Measurements from ENCODE around the gene PARD3B.

PARD3B gene

DNA sequence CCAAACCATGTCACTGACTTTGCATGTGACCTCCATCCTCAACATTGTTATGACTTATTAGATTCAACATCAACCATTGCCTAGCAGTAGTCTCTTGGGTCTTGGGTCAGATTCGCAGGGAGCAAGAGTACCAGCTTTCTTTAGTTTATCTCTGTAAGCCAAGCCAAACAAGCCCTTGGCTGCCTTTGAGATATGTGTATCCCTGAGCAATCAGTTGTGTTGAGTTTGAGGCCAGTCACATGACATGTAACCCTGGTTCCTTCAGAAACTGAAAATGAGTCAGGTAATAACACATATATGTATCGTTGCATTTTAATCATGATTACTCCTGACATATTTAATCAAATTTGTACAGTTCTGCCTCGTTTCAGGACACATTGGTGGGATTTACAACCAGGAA lies 173.3 kb downstream of the PARD3B start:
- H3K4me3 ChIP-seq (replicated peaks; ENCODE audit: insufficient read depth, low read length) = no peak overlapping the region
- no peak for DNase-seq (ENCODE audit: low read depth in 1 of 2, low spot score in 1 of 2)
- no peak overlapping the region for H3K27ac ChIP-seq (replicated peaks)
- TF ChIP-seq SPI1 (IDR thresholded peaks at IDR 0.05; ENCODE audit: borderline replicate concordance, low read depth) (no peak), POLR2AphosphoS5 (IDR thresholded peaks at IDR 0.05; ENCODE audit: low read depth) (no peak)
- TF ChIP-seq, protein P1, sequence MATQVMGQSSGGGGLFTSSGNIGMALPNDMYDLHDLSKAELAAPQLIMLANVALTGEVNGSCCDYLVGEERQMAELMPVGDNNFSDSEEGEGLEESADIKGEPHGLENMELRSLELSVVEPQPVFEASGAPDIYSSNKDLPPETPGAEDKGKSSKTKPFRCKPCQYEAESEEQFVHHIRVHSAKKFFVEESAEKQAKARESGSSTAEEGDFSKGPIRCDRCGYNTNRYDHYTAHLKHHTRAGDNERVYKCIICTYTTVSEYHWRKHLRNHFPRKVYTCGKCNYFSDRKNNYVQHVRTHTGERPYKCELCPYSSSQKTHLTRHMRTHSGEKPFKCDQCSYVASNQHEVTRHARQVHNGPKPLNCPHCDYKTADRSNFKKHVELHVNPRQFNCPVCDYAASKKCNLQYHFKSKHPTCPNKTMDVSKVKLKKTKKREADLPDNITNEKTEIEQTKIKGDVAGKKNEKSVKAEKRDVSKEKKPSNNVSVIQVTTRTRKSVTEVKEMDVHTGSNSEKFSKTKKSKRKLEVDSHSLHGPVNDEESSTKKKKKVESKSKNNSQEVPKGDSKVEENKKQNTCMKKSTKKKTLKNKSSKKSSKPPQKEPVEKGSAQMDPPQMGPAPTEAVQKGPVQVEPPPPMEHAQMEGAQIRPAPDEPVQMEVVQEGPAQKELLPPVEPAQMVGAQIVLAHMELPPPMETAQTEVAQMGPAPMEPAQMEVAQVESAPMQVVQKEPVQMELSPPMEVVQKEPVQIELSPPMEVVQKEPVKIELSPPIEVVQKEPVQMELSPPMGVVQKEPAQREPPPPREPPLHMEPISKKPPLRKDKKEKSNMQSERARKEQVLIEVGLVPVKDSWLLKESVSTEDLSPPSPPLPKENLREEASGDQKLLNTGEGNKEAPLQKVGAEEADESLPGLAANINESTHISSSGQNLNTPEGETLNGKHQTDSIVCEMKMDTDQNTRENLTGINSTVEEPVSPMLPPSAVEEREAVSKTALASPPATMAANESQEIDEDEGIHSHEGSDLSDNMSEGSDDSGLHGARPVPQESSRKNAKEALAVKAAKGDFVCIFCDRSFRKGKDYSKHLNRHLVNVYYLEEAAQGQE (IDR thresholded peaks at IDR 0.05; ENCODE audit: insufficient replicate concordance, low read depth) = no peak
- TF ChIP-seq, protein P2, sequence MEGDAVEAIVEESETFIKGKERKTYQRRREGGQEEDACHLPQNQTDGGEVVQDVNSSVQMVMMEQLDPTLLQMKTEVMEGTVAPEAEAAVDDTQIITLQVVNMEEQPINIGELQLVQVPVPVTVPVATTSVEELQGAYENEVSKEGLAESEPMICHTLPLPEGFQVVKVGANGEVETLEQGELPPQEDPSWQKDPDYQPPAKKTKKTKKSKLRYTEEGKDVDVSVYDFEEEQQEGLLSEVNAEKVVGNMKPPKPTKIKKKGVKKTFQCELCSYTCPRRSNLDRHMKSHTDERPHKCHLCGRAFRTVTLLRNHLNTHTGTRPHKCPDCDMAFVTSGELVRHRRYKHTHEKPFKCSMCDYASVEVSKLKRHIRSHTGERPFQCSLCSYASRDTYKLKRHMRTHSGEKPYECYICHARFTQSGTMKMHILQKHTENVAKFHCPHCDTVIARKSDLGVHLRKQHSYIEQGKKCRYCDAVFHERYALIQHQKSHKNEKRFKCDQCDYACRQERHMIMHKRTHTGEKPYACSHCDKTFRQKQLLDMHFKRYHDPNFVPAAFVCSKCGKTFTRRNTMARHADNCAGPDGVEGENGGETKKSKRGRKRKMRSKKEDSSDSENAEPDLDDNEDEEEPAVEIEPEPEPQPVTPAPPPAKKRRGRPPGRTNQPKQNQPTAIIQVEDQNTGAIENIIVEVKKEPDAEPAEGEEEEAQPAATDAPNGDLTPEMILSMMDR (IDR thresholded peaks at IDR 0.05; ENCODE audit: insufficient read depth, low read length) = no peak
- H3K27me3 ChIP-seq (ENCODE audit: insufficient read depth, poor library complexity, severe bottlenecking) = no peaks in the 10 kb centered on the region

GRCh38 chr2:204720874-204721273 lies 175.6 kb downstream of the PARD3B start:
- H3K27ac ChIP-seq (replicated peaks) = no peak overlapping the region
- DNase-seq (ENCODE audit: low read depth in 1 of 2, low spot score in 1 of 2) = no peak
- H3K27me3 ChIP-seq (ENCODE audit: insufficient read depth, poor library complexity, severe bottlenecking) = no peaks in the 10 kb centered on the region
- TF ChIP-seq SPI1 (IDR thresholded peaks at IDR 0.05; ENCODE audit: borderline replicate concordance, low read depth) = no peak
- TF ChIP-seq, protein P1 (IDR thresholded peaks at IDR 0.05; ENCODE audit: insufficient replicate concordance, low read depth) = no peak
- TF ChIP-seq POLR2AphosphoS5 (IDR thresholded peaks at IDR 0.05; ENCODE audit: low read depth) = no peak
- TF ChIP-seq GABPA (IDR thresholded peaks at IDR 0.05; ENCODE audit: low read depth) = no peak
- TF ChIP-seq, protein P2 (IDR thresholded peaks at IDR 0.05; ENCODE audit: insufficient read depth, low read length) = no peak
- H3K4me3 ChIP-seq (replicated peaks; ENCODE audit: insufficient read depth, low read length) = no peak overlapping the region

- no peak for TF ChIP-seq POLR2AphosphoS5 (IDR thresholded peaks at IDR 0.05; ENCODE audit: low read depth)
- DNase-seq (ENCODE audit: low read depth in 1 of 2, low spot score in 1 of 2) = no peak
- Histone ChIP-seq H3K4me3 (replicated peaks; ENCODE audit: insufficient read depth, low read length) (no peak overlapping the region), H3K27me3 (ENCODE audit: insufficient read depth, poor library complexity, severe bottlenecking) (no peaks in the 10 kb centered on the region), H3K27ac (replicated peaks) (no peak overlapping the region)
Observed at GRCh38 chr2:204722207-204722606, 176.9 kb downstream of the PARD3B start.

- H3K27ac ChIP-seq (replicated peaks) = no peak overlapping the region
- TF ChIP-seq, protein P1 (IDR thresholded peaks at IDR 0.05; ENCODE audit: insufficient replicate concordance, low read depth) = no peak
- TF ChIP-seq, protein P2 (IDR thresholded peaks at IDR 0.05; ENCODE audit: insufficient read depth, low read length) = no peak
- TF ChIP-seq SPI1 (IDR thresholded peaks at IDR 0.05; ENCODE audit: borderline replicate concordance, low read depth) (no peak), POLR2AphosphoS5 (IDR thresholded peaks at IDR 0.05; ENCODE audit: low read depth) (no peak), GABPA (IDR thresholded peaks at IDR 0.05; ENCODE audit: low read depth) (no peak)
- H3K4me3 ChIP-seq (replicated peaks; ENCODE audit: insufficient read depth, low read length) = no peak overlapping the region
- no peaks in the 10 kb centered on the region for H3K27me3 ChIP-seq (ENCODE audit: insufficient read depth, poor library complexity, severe bottlenecking)
- DNase-seq (ENCODE audit: low read depth in 1 of 2, low spot score in 1 of 2) = no peak
Observed at GRCh38 chr2:204722691-204723090, 177.4 kb downstream of the PARD3B start.
